Measurements from ENCODE around the gene ARFGAP2.

ARFGAP2 gene

GRCh38 chr11:47158242-47158641, 18.4 kb downstream of the ARFGAP2 start:
- DNase-seq (ENCODE audit: extremely low spot score), result no peak
- POLR2A ChIA-PET, result no interaction called here
- CTCF ChIA-PET, result interaction anchor here (0.7 to 1.4 kb wide), 4 partner anchors 12 to 266 kb away, joined by 3 read pairs; no protein-coding TSS in a partner anchor
- TF ChIP-seq CTCF (IDR thresholded peaks at IDR 0.05; ENCODE audit: control extremely low read depth, extremely low read depth, low read depth, missing control alignments), result no peak

GRCh38 chr11:47157805-47158204, 18.9 kb downstream of the ARFGAP2 start:
- no peak for DNase-seq (ENCODE audit: extremely low spot score)
- no peak for TF ChIP-seq CTCF (IDR thresholded peaks at IDR 0.05; ENCODE audit: control extremely low read depth, extremely low read depth, low read depth, missing control alignments)
- CTCF ChIA-PET, result interaction anchor here (0.7 to 1.4 kb wide), 4 partner anchors 12 to 265 kb away, joined by 3 read pairs; no protein-coding TSS in a partner anchor
- POLR2A ChIA-PET, result no interaction called here

- TF ChIP-seq CTCF (IDR thresholded peaks at IDR 0.05; ENCODE audit: control extremely low read depth, extremely low read depth, low read depth, missing control alignments), result no peak
- ChIA-PET CTCF (interaction anchor here (1.4 to 6.7 kb wide), 2 partner anchors 238 to 263 kb away, joined by 3 to 84 read pairs; no protein-coding TSS in a partner anchor), POLR2A (no interaction called here)
- no peak for DNase-seq (ENCODE audit: extremely low spot score)
Measured at GRCh38 chr11:47156951-47157350, 19.7 kb downstream of the ARFGAP2 start.

GRCh38 chr11:47156333-47156732, 20.3 kb downstream of the ARFGAP2 start:
- TF ChIP-seq CTCF (IDR thresholded peaks at IDR 0.05; ENCODE audit: control extremely low read depth, extremely low read depth, low read depth, missing control alignments), result no peak
- ChIA-PET CTCF (interaction anchor here (4.4 to 7.7 kb wide), 4 partner anchors 13 to 271 kb away, joined by 29 to 104 read pairs (median 62); partner anchors contain the start of gene LRP4), POLR2A (no interaction called here)
- DNase-seq (ENCODE audit: extremely low spot score), result no peak

GRCh38 chr11:47155879-47156278, 20.8 kb downstream of the ARFGAP2 start:
- ChIA-PET CTCF (interaction anchor here (1.4 to 7.7 kb wide), 6 partner anchors 12 to 271 kb away, joined by 3 to 104 read pairs (median 34); partner anchors contain the start of gene LRP4), POLR2A (no interaction called here)
- DNase-seq (ENCODE audit: extremely low spot score), result no peak
- no peak for TF ChIP-seq CTCF (IDR thresholded peaks at IDR 0.05; ENCODE audit: control extremely low read depth, extremely low read depth, low read depth, missing control alignments)

- no peak for DNase-seq (ENCODE audit: extremely low spot score)
- POLR2A ChIA-PET, result interaction anchor here (0.9 kb wide), 1 partner anchor 17 kb away, joined by 5 read pairs; no protein-coding TSS in a partner anchor
- CTCF ChIA-PET, result interaction anchor here (0.7 to 7.7 kb wide), 16 partner anchors 8 to 270 kb away, joined by 3 to 104 read pairs (median 9); partner anchors contain the start of gene LRP4
- TF ChIP-seq CTCF (IDR thresholded peaks at IDR 0.05; ENCODE audit: control extremely low read depth, extremely low read depth, low read depth, missing control alignments), result no peak
Measured at GRCh38 chr11:47154616-47155570, 21.8 kb downstream of the ARFGAP2 start.
